HepG2 (cell line): Measurements from ENCODE around the gene RFX2. TPM values are rescaled to one million over a fixed set of nuclear protein-coding genes. Genes with fewer than 3 reads are reported as not detected.
A peak's percentile ranks its signal among the peaks of the same experiment; 100 is the strongest.

Experiments used
- ARID2 ChIP-seq: sonication (generic); formaldehyde crosslinking; IDR thresholded peaks from 2 replicates; pipeline ENCODE4 v1.8.1; 2022; ENCODE audit warnings: mild to moderate bottlenecking, missing genetic modification reagents, borderline replicate concordance
- ARNTL ChIP-seq: sonication (generic); formaldehyde crosslinking; IDR thresholded peaks from 2 replicates; pipeline ENCODE4 v1.4.0; 2020; ENCODE audit warnings: mild to moderate bottlenecking, missing genetic modification reagents
- ATF2 ChIP-seq: sonication (generic); formaldehyde crosslinking; IDR thresholded peaks from 2 replicates; pipeline ENCODE4 v1.4.0; 2020; ENCODE audit warnings: missing genetic modification reagents
- ATM ChIP-seq: fragments of 450-650 bp; IDR thresholded peaks from 2 replicates; pipeline ENCODE4 v1.7.1; 2017; ENCODE audit warnings: mild to moderate bottlenecking, borderline replicate concordance
- FOXM1 ChIP-seq: sonication (generic); formaldehyde crosslinking; IDR thresholded peaks from 2 replicates; pipeline ENCODE4 v1.5.0; 2020; ENCODE audit warnings: missing genetic modification reagents
- JUN ChIP-seq: sonication (generic); formaldehyde crosslinking; IDR thresholded peaks from 2 replicates; pipeline ENCODE4 v1.4.0; 2020; ENCODE audit warnings: mild to moderate bottlenecking, missing genetic modification reagents
- JUNB ChIP-seq: sonication (generic); formaldehyde crosslinking; IDR thresholded peaks from 2 replicates; pipeline ENCODE4 v1.8.0; 2022; ENCODE audit warnings: missing genetic modification reagents, mild to moderate bottlenecking, borderline replicate concordance
- NFKBIZ ChIP-seq: IDR thresholded peaks from 2 replicates; pipeline ENCODE4 v1.6.1; 2018; ENCODE audit warnings: missing genetic modification reagents, missing compliant biosample characterization
- NR2F6 ChIP-seq, 2 experiments: IDR thresholded peaks; 2 replicates each; pipeline ENCODE4 v1.6.1; 2016; ENCODE audit warnings: antibody characterized with exemption in 1 of 2, mild to moderate bottlenecking in 1 of 2
- RBFOX2 ChIP-seq: fragments of 200-400 bp; formaldehyde crosslinking; IDR thresholded peaks from 2 replicates; pipeline ENCODE4 v1.6.1; 2017; ENCODE audit warnings: low read depth, mild to moderate bottlenecking, low read length
- REXO4 ChIP-seq: sonication (generic); formaldehyde crosslinking; IDR thresholded peaks from 2 replicates; pipeline ENCODE4 v1.8.0; 2022; ENCODE audit warnings: missing genetic modification reagents, mild to moderate bottlenecking, borderline replicate concordance
- RFX5 ChIP-seq: IDR thresholded peaks from 2 replicates; pipeline ENCODE4 v1.6.1; 2011; ENCODE audit warnings: low read depth, low read length, improper control_type of control experiment
- SCMH1 ChIP-seq: sonication (generic); formaldehyde crosslinking; IDR thresholded peaks from 2 replicates; pipeline ENCODE4 v1.9.0; 2021; ENCODE audit warnings: missing genetic modification reagents, mild to moderate bottlenecking, borderline replicate concordance
- SMARCC2 ChIP-seq: fragments of 450-650 bp; IDR thresholded peaks from 2 replicates; pipeline ENCODE4 v1.6.1; 2017; ENCODE audit warnings: antibody characterized with exemption, mild to moderate bottlenecking
- TAF1 ChIP-seq: sonication (generic); formaldehyde crosslinking; IDR thresholded peaks from 2 replicates; pipeline ENCODE4 v1.4.0; 2020; ENCODE audit warnings: missing genetic modification reagents
- TOE1 ChIP-seq: sonication (generic); formaldehyde crosslinking; IDR thresholded peaks from 2 replicates; pipeline ENCODE4 v1.4.0; 2020; ENCODE audit warnings: mild to moderate bottlenecking, missing genetic modification reagents
- WIZ ChIP-seq: sonication (generic); formaldehyde crosslinking; IDR thresholded peaks from 2 replicates; pipeline ENCODE4 v1.5.1; 2020; ENCODE audit warnings: mild to moderate bottlenecking, missing genetic modification reagents
- ZBTB42 ChIP-seq: sonication (generic); formaldehyde crosslinking; IDR thresholded peaks from 2 replicates; pipeline ENCODE4 v1.5.0; 2020; ENCODE audit warnings: mild to moderate bottlenecking, missing genetic modification reagents
- ZBTB43 ChIP-seq: sonication (generic); formaldehyde crosslinking; conservative IDR thresholded peaks from 2 replicates; pipeline ENCODE4 v1.4.0; 2020; ENCODE audit warnings: missing genetic modification reagents
- ZNF275 ChIP-seq: sonication (generic); formaldehyde crosslinking; IDR thresholded peaks from 2 replicates; pipeline ENCODE4 v1.8.0; 2022; ENCODE audit warnings: missing genetic modification reagents, mild to moderate bottlenecking, inconsistent platforms, borderline replicate concordance
- ZNF34 ChIP-seq: sonication (generic); formaldehyde crosslinking; IDR thresholded peaks from 2 replicates; pipeline ENCODE4 v1.4.0; 2020; ENCODE audit warnings: mild to moderate bottlenecking, missing genetic modification reagents, borderline replicate concordance
- ZNF639 ChIP-seq: conservative IDR thresholded peaks from 2 replicates; pipeline ENCODE4 v1.6.1; 2018; ENCODE audit warnings: missing genetic modification reagents
- ZNF670 ChIP-seq: sonication (generic); formaldehyde crosslinking; IDR thresholded peaks from 2 replicates; pipeline ENCODE4 v1.8.0; 2022; ENCODE audit warnings: mild to moderate bottlenecking, missing genetic modification reagents, borderline replicate concordance
- ZNF777 ChIP-seq: sonication (generic); formaldehyde crosslinking; IDR thresholded peaks from 2 replicates; pipeline ENCODE4 v1.4.0; 2020; ENCODE audit warnings: missing genetic modification reagents
- ZNF879 ChIP-seq: sonication (generic); formaldehyde crosslinking; IDR thresholded peaks from 2 replicates; pipeline ENCODE4 v1.8.1; 2023; ENCODE audit warnings: missing genetic modification reagents
- polyA plus RNA-seq, 8 experiments: library from polyadenylated mRNA; depleted of rRNA in 3 of 8; stranded (reverse) in 7 of 8; unstranded in 1 of 8; fragments of >200 nt; fragmentation: Illumina TruSeq in 4 of 8; extraction: Trizol in 4 of 8; gene quantifications; 2 replicates each; pipeline versions ENCODE4 v1.2.1 to v1.2.3, GENCODE V29; 2011 to 2016; ENCODE audit warnings: low read depth in 4 of 8, missing spikeins in 1 of 8, mixed read lengths in 1 of 8; ENCODE audit not compliant: insufficient read depth in 1 of 8
- total RNA-seq, 5 experiments: library from RNA; depleted of rRNA; stranded (reverse); fragments of >200 nt; fragmentation: Illumina TruSeq; extraction: Trizol; gene quantifications; 2 replicates each; pipeline ENCODE4 v1.2.3, GENCODE V29; 2016; ENCODE audit warnings: low read depth in 1 of 5

The RFX2 gene
- total and polyA plus RNA-seq, 2 of the 13 experiments (the other 11 are each of a cell fraction or from before 2014, with no cell fraction given), result 2.8 to 3.3 TPM

GRCh38 chr19:5977785-5978605 lies 132.3 kb downstream of the RFX2 start, which contains the start of gene RANBP3 (continued):
- TF ChIP-seq ATF2 (CRISPR knock-in tag), result peak; percentile 96
- peak; percentile 99 for TF ChIP-seq ZBTB42 (CRISPR knock-in tag)
- peak; percentile 99 for TF ChIP-seq TAF1 (CRISPR knock-in tag)
- TF ChIP-seq WIZ (CRISPR knock-in tag), result peak; percentile 99
- TF ChIP-seq ARID2 (CRISPR knock-in tag), result peak; percentile 100
- TF ChIP-seq NR2F6 (IDR thresholded peaks at IDR 0.05), result no peak
- peak; percentile 94 for TF ChIP-seq NR2F6 (CRISPR knock-in tag; IDR thresholded peaks at IDR 0.05)
- no peak for TF ChIP-seq ATM
- TF ChIP-seq ZNF34, result peak; percentile 81; the same call in 1 of the 2 replicates
- peak; percentile 99; the same call in 1 of the 2 replicates for TF ChIP-seq REXO4 (CRISPR knock-in tag)
- peak; percentile 98 for TF ChIP-seq ZNF639 (CRISPR knock-in tag)
- TF ChIP-seq JUN (CRISPR knock-in tag), result peak; percentile 98
- peak; percentile 10; the same call in 1 of the 2 replicates for TF ChIP-seq RFX5
- TF ChIP-seq JUNB (CRISPR knock-in tag), result peak; percentile 99
- peak; percentile 93 for TF ChIP-seq RBFOX2
- TF ChIP-seq ZNF670 (CRISPR knock-in tag), result peak; percentile 100
- TF ChIP-seq ZNF275 (CRISPR knock-in tag), result peak; percentile 100
- peak; percentile 100 for TF ChIP-seq TOE1 (CRISPR knock-in tag)
- peak; percentile 100 for TF ChIP-seq ZBTB43 (CRISPR knock-in tag)
- no peak for TF ChIP-seq SMARCC2
- peak; percentile 99 for TF ChIP-seq FOXM1 (CRISPR knock-in tag)
- peak; percentile 91 for TF ChIP-seq ZNF777 (CRISPR knock-in tag)
- TF ChIP-seq ZNF879 (CRISPR knock-in tag), result peak; percentile 100
- no peak for TF ChIP-seq SCMH1
- TF ChIP-seq NFKBIZ (CRISPR knock-in tag), result peak; percentile 99
- TF ChIP-seq ARNTL (CRISPR knock-in tag), result peak; percentile 98
